DND-41 (cell line): ENCODE measurements around the gene ARL5C.

ENCODE experiments used
- ATAC-seq: fragments of 200-7000 bp; cut with Tn5 transposase; 3 replicates; pipeline ENCODE4 v1.9.1; 2021; ENCODE audit warnings: low read depth; ENCODE audit not compliant: insufficient read depth
- DNase-seq: peaks from one replicate; pipeline ENCODE4 v3.0.0-alpha.2; 2020
- H2AFZ ChIP-seq: 2 replicates; pipeline ENCODE4 v1.6.0; 2012; ENCODE audit warnings: low read depth, low read length
- H3K27ac ChIP-seq: 2 replicates; pipeline ENCODE4 v1.5.1; 2012; ENCODE audit warnings: low read length, inconsistent platforms
- H3K27me3 ChIP-seq: fragments of 200-600 bp; sonication (generic); 2 replicates; pipeline ENCODE4 v1.6.0; 2012; ENCODE audit warnings: low read length, mild to moderate bottlenecking, inconsistent platforms; ENCODE audit not compliant: insufficient read depth, poor library complexity
- H3K36me3 ChIP-seq: 2 replicates; pipeline ENCODE4 v1.5.1; 2012; ENCODE audit warnings: low read length, inconsistent platforms; ENCODE audit not compliant: insufficient read depth
- H3K4me1 ChIP-seq: 2 replicates; pipeline ENCODE4 v1.5.1; 2012; ENCODE audit warnings: mild to moderate bottlenecking, low read length; ENCODE audit not compliant: insufficient read depth
- H3K4me2 ChIP-seq: 2 replicates; pipeline ENCODE4 v1.6.0; 2012; ENCODE audit warnings: mild to moderate bottlenecking, moderate library complexity, low read length, inconsistent platforms; ENCODE audit not compliant: insufficient read depth
- H3K4me3 ChIP-seq, 2 experiments: fragments of 200-600 bp in 1 of 2; shearing (Covaris generic) in 1 of 2; 2 replicates each; pipeline ENCODE4 v1.5.1; 2012 to 2016; ENCODE audit warnings: inconsistent platforms in 2 of 2, low read length in 2 of 2, mild to moderate bottlenecking in 2 of 2, low read depth in 1 of 2, moderate library complexity in 1 of 2
- H3K79me2 ChIP-seq: 2 replicates; pipeline ENCODE4 v1.6.0; 2012; ENCODE audit warnings: low read length, inconsistent platforms; ENCODE audit not compliant: insufficient read depth
- H3K9ac ChIP-seq: 2 replicates; pipeline ENCODE4 v1.6.0; 2012; ENCODE audit warnings: low read depth, mild to moderate bottlenecking, inconsistent platforms, low read length, moderate library complexity
- H3K9me3 ChIP-seq: 2 replicates; pipeline ENCODE4 v1.5.1; 2012; ENCODE audit warnings: low read length, moderate library complexity, mild to moderate bottlenecking, inconsistent platforms; ENCODE audit not compliant: insufficient read depth, severe bottlenecking
- H4K20me1 ChIP-seq: 2 replicates; pipeline ENCODE4 v1.6.0; 2012; ENCODE audit warnings: low read length; ENCODE audit not compliant: insufficient read depth
- EZH2 ChIP-seq: IDR thresholded peaks from 3 replicates; pipeline ENCODE4 v1.6.1; 2012; ENCODE audit warnings: borderline replicate concordance, low read depth, mild to moderate bottlenecking, moderate library complexity, low read length, inconsistent platforms; ENCODE audit not compliant: severe bottlenecking
- TF ChIP-seq, protein P1 (sequence below): IDR thresholded peaks from 2 replicates; pipeline ENCODE4 v1.5.1; 2012; ENCODE audit warnings: borderline replicate concordance, low read length, moderate library complexity, mild to moderate bottlenecking; ENCODE audit not compliant: poor library complexity, severe bottlenecking; ENCODE audit errors: extremely low read depth

The ARL5C gene

DNA sequence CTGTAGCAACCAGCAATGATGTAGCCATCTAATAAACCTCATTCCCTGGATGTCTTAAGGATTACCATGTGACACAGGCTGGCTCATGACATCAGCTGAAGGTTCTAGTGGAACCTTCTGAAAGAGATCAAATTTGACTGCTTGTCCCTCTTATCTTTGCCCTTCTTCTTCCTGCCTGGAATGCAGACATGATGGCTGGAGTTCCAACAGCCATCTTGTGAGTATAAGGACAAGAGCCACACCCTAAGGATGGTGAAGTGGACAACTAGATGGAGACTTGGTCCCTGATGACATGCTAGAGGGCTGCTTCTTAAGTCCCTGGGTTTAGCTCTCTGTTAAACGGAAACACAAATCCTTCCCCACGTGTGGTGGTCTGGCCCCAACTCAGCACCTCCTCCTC, 52.1 kb downstream of the ARL5C start:
- H3K79me2 ChIP-seq = no peaks in the 10 kb centered on the region
- H2AFZ ChIP-seq = no peak overlapping the region
- H3K9ac ChIP-seq = no peak overlapping the region
- H4K20me1 ChIP-seq = no peaks in the 10 kb centered on the region
- no peak for ATAC-seq
- H3K27ac ChIP-seq = no peak overlapping the region
- no peak for TF ChIP-seq EZH2
- TF ChIP-seq, protein P1, sequence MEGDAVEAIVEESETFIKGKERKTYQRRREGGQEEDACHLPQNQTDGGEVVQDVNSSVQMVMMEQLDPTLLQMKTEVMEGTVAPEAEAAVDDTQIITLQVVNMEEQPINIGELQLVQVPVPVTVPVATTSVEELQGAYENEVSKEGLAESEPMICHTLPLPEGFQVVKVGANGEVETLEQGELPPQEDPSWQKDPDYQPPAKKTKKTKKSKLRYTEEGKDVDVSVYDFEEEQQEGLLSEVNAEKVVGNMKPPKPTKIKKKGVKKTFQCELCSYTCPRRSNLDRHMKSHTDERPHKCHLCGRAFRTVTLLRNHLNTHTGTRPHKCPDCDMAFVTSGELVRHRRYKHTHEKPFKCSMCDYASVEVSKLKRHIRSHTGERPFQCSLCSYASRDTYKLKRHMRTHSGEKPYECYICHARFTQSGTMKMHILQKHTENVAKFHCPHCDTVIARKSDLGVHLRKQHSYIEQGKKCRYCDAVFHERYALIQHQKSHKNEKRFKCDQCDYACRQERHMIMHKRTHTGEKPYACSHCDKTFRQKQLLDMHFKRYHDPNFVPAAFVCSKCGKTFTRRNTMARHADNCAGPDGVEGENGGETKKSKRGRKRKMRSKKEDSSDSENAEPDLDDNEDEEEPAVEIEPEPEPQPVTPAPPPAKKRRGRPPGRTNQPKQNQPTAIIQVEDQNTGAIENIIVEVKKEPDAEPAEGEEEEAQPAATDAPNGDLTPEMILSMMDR = no peak
- H3K4me3 ChIP-seq = no peak overlapping the region
- no peaks in the 10 kb centered on the region for H3K4me1 ChIP-seq
- no peaks in the 10 kb centered on the region for H3K27me3 ChIP-seq
- DNase-seq = no peak
- no peak overlapping the region for H3K4me2 ChIP-seq
- H3K36me3 ChIP-seq = no peaks in the 10 kb centered on the region
- no peaks in the 10 kb centered on the region for H3K9me3 ChIP-seq

DNA sequence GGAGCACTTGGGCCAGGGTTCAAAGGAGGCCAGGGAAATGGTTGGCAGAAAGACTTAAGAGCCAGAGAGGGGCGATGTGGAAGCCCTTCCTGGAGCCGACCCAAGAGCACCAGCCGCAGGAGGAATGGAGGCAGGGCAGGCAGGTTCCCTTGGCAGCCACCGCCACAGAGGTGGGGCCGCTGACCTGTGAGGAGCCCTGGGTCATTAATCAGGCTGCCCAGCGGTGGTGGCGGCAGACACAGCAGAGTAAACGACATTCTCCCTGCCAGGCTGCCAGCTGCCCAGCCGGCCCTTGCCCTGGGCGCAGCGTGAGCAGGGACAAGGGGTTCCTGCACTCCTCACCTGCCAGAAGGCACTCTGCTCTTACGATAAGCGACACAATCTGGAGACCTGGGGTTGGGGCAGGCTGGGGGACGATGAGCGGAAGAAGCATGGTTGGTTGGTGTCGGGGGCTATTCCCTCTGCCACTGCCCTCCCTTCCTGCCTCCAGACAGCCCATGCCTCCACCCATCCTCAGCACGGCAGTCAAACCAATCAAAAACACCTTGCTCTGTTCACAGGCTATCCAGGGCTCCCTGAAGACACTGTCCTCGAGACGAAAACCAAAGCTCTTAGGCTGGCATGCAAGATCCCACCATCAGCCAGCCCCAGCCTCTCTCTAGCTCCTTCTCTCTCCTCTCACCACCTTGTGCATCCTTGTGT, 55.4 kb downstream of the ARL5C start:
- no peak for ATAC-seq
- no peaks in the 10 kb centered on the region for H3K27me3 ChIP-seq
- no peaks in the 10 kb centered on the region for H4K20me1 ChIP-seq
- H3K36me3 ChIP-seq = no peaks in the 10 kb centered on the region
- H3K27ac ChIP-seq = no peak overlapping the region
- no peaks in the 10 kb centered on the region for H3K79me2 ChIP-seq
- TF ChIP-seq, protein P1 = no peak
- no peak for TF ChIP-seq EZH2
- no peak for DNase-seq
- no peak overlapping the region for H3K9ac ChIP-seq
- no peak overlapping the region for H2AFZ ChIP-seq
- no peaks in the 10 kb centered on the region for H3K4me1 ChIP-seq
- no peaks in the 10 kb centered on the region for H3K9me3 ChIP-seq
- no peak overlapping the region for H3K4me2 ChIP-seq
- no peak overlapping the region for H3K4me3 ChIP-seq

DNA sequence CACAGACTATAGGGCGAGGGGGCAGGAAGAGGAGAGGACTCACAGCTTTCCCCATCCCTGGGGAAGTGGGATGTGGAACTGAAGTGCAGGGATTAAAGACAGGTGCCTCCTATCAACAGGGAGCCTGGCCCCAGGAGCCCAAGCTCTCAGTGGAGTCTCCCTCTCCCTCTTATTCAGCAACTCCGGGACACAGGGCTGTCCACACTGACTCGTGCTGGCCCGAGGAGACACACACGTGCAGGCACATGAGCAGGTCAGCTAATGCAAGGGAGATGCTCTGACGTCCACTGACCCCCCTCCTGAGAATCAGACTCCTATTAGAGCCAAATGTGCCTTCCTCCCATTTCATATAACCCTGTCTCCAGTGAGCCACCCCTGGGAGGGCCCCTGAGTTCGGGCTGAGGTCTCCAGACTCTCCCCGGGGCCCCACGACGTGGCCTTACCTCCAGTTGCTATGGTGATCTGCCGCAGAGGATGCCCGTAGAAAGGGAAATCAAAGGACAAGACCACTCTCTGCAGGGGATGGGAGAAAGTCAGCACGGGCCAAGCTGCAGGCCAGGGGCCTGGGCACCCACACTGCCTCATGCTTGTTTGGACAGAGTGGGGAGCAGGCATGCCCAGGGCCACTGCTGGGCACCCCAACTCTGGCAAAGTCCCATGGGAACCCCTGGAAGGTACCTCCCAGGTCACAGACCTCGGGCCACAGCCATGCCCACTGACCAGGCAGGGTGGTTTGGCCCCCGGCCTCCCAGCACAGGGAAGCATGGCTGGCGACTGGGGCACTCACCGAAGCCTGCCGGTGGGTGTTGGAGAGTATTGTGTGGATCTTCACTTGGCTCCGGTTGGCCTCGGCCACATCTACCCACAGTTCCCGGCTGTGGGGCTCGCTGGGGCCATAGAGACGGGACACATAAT, 57.2 kb downstream of the ARL5C start:
- H3K27me3 ChIP-seq = no peaks in the 10 kb centered on the region
- no peak overlapping the region for H3K9ac ChIP-seq
- TF ChIP-seq, protein P1 = no peak
- no peak for TF ChIP-seq EZH2
- no peak overlapping the region for H3K4me2 ChIP-seq
- ATAC-seq (no peak), DNase-seq (no peak)
- no peak overlapping the region for H3K27ac ChIP-seq
- no peaks in the 10 kb centered on the region for H3K9me3 ChIP-seq
- H3K4me1 ChIP-seq = no peaks in the 10 kb centered on the region
- no peaks in the 10 kb centered on the region for H3K36me3 ChIP-seq
- H3K4me3 ChIP-seq = no peak overlapping the region
- no peaks in the 10 kb centered on the region for H3K79me2 ChIP-seq
- H4K20me1 ChIP-seq = no peaks in the 10 kb centered on the region
- H2AFZ ChIP-seq = no peak overlapping the region
